H9 (cell line): ENCODE measurements around the gene CPLX4. TPM values are rescaled to one million over a fixed set of nuclear protein-coding genes. Genes with fewer than 3 reads are reported as not detected.

Source experiments
- DNase-seq: peaks from one replicate; pipeline ENCODE4 v3.0.0-alpha.2; 2017
- H2AFZ ChIP-seq: one replicate; pipeline ENCODE4 v1.6.1; 2013; ENCODE audit warnings: mild to moderate bottlenecking, low read length, control low read depth, moderate library complexity
- H2AK5ac ChIP-seq: 2 replicates; pipeline ENCODE4 v1.6.1; 2013; ENCODE audit warnings: low read length, control low read depth, mixed read lengths; ENCODE audit not compliant: insufficient read length
- H2BK120ac ChIP-seq: one replicate; pipeline ENCODE4 v1.6.1; 2013; ENCODE audit warnings: low read depth, mild to moderate bottlenecking, low read length, control low read depth, inconsistent platforms; ENCODE audit not compliant: poor library complexity, severe bottlenecking
- H2BK12ac ChIP-seq: 2 replicates; pipeline ENCODE4 v1.6.1; 2013; ENCODE audit warnings: low read length, control low read depth, mixed read lengths, low read depth; ENCODE audit not compliant: insufficient read length
- H2BK15ac ChIP-seq: 2 replicates; pipeline ENCODE4 v1.6.1; 2013; ENCODE audit warnings: low read depth, low read length, control low read depth
- H2BK20ac ChIP-seq: one replicate; pipeline ENCODE4 v1.6.1; 2013; ENCODE audit warnings: low read depth, mild to moderate bottlenecking, low read length, control low read depth, inconsistent platforms; ENCODE audit not compliant: poor library complexity, severe bottlenecking
- H2BK5ac ChIP-seq: 2 replicates; pipeline ENCODE4 v1.6.1; 2013; ENCODE audit warnings: low read length, control low read depth, mixed read lengths; ENCODE audit not compliant: insufficient read length
- H3K14ac ChIP-seq: 2 replicates; pipeline ENCODE4 v1.6.1; 2013; ENCODE audit warnings: low read length, control low read depth; ENCODE audit not compliant: insufficient read depth
- H3K18ac ChIP-seq: 2 replicates; pipeline ENCODE4 v1.6.1; 2013; ENCODE audit warnings: low read depth, mild to moderate bottlenecking, mixed read lengths, low read length, control low read depth; ENCODE audit not compliant: insufficient read length
- H3K23ac ChIP-seq: 2 replicates; pipeline ENCODE4 v1.6.1; 2013; ENCODE audit warnings: low read length, control low read depth, mixed read lengths, low read depth; ENCODE audit not compliant: insufficient read length
- H3K23me2 ChIP-seq: 2 replicates; pipeline ENCODE4 v1.6.1; 2013; ENCODE audit warnings: low read depth, mild to moderate bottlenecking, mixed read lengths, low read length, control low read depth; ENCODE audit not compliant: insufficient read length, poor library complexity, severe bottlenecking
- H3K27ac ChIP-seq: 2 replicates; pipeline ENCODE4 v1.5.1; 2013; ENCODE audit warnings: low read length, control low read depth, mixed read lengths, low read depth; ENCODE audit not compliant: insufficient read length
- H3K27me3 ChIP-seq: 2 replicates; pipeline ENCODE4 v1.6.1; 2013; ENCODE audit warnings: low read length, control low read depth, inconsistent platforms; ENCODE audit not compliant: insufficient read depth
- H3K4ac ChIP-seq: 2 replicates; pipeline ENCODE4 v1.6.1; 2013; ENCODE audit warnings: low read depth, mild to moderate bottlenecking, control low read depth, inconsistent platforms, low read length, moderate library complexity
- H3K4me1 ChIP-seq: 2 replicates; pipeline ENCODE4 v1.6.1; 2013; ENCODE audit warnings: low read length, control low read depth, inconsistent platforms; ENCODE audit not compliant: insufficient read depth
- H3K4me2 ChIP-seq: 2 replicates; pipeline ENCODE4 v1.6.1; 2013; ENCODE audit warnings: low read length, control low read depth, mixed read lengths; ENCODE audit not compliant: insufficient read length, insufficient read depth
- H3K56ac ChIP-seq: 2 replicates; pipeline ENCODE4 v1.6.1; 2013; ENCODE audit warnings: low read depth, mild to moderate bottlenecking, mixed read lengths, low read length, control low read depth; ENCODE audit not compliant: insufficient read length
- H3K79me1 ChIP-seq: 2 replicates; pipeline ENCODE4 v1.6.1; 2013; ENCODE audit warnings: low read depth, mild to moderate bottlenecking, moderate library complexity, low read length, control low read depth, inconsistent platforms; ENCODE audit not compliant: insufficient read depth, poor library complexity, severe bottlenecking
- H3K79me2 ChIP-seq: 2 replicates; pipeline ENCODE4 v1.6.1; 2013; ENCODE audit warnings: low read length, control low read depth, inconsistent platforms; ENCODE audit not compliant: insufficient read depth
- H3K9ac ChIP-seq: 2 replicates; pipeline ENCODE4 v1.6.1; 2013; ENCODE audit warnings: low read length, control low read depth, mixed read lengths; ENCODE audit not compliant: insufficient read length; ENCODE audit errors: extremely low read depth
- H3K9me3 ChIP-seq: one replicate; pipeline ENCODE4 v1.6.1; 2013; ENCODE audit warnings: low read depth, low read length, inconsistent platforms; ENCODE audit not compliant: control insufficient read depth
- H3T11ph ChIP-seq: one replicate; pipeline ENCODE4 v1.6.1; 2013; ENCODE audit warnings: mild to moderate bottlenecking, low read length, control low read depth, inconsistent platforms
- H4K20me1 ChIP-seq: one replicate; pipeline ENCODE4 v1.6.1; 2013; ENCODE audit not compliant: control insufficient read depth, insufficient read length, insufficient read depth
- H4K5ac ChIP-seq: 2 replicates; pipeline ENCODE4 v1.6.1; 2013; ENCODE audit warnings: low read depth, mild to moderate bottlenecking, mixed read lengths, low read length, control low read depth; ENCODE audit not compliant: insufficient read length
- H4K8ac ChIP-seq: replicated peaks from 2 replicates; pipeline ENCODE4 v1.6.1; 2013; ENCODE audit warnings: low read length, control low read depth, mixed read lengths, low read depth; ENCODE audit not compliant: insufficient read length
- H4K91ac ChIP-seq: 2 replicates; pipeline ENCODE4 v1.6.1; 2013; ENCODE audit warnings: low read depth, mild to moderate bottlenecking, moderate library complexity, mixed read lengths, low read length, control low read depth; ENCODE audit not compliant: insufficient read length
- H3K27ac Mint-ChIP-seq, 3 experiments: 2 replicates in 2 of 3; 3 replicates in 1 of 3; pipeline ENCODE4 v1.8.0; 2020 to 2021; ENCODE audit warnings: mixed read lengths in 3 of 3, mild to moderate bottlenecking in 1 of 3, moderate library complexity in 1 of 3
- H3K27me3 Mint-ChIP-seq: 2 replicates; pipeline ENCODE4 v1.8.0; 2021; ENCODE audit warnings: low read depth, mild to moderate bottlenecking, moderate library complexity, mixed read lengths
- H3K36me3 Mint-ChIP-seq, 3 experiments: 2 replicates in 2 of 3; 3 replicates in 1 of 3; pipeline ENCODE4 v1.8.0; 2020 to 2021; ENCODE audit warnings: low read depth in 3 of 3, mixed read lengths in 3 of 3; ENCODE audit not compliant: insufficient read depth in 1 of 3
- H3K4me1 Mint-ChIP-seq, 2 experiments: 2 replicates each; pipeline ENCODE4 v1.8.0; 2020; ENCODE audit warnings: mixed read lengths in 2 of 2
- H3K4me3 Mint-ChIP-seq, 2 experiments: 2 replicates in 1 of 2; 3 replicates in 1 of 2; pipeline ENCODE4 v1.8.0; 2020 to 2021; ENCODE audit warnings: mild to moderate bottlenecking in 2 of 2, mixed read lengths in 2 of 2, moderate library complexity in 1 of 2
- H3K9me3 Mint-ChIP-seq, 2 experiments: 2 replicates in 1 of 2; 3 replicates in 1 of 2; pipeline ENCODE4 v1.8.0; 2020; ENCODE audit warnings: mild to moderate bottlenecking in 2 of 2, mixed read lengths in 2 of 2, moderate library complexity in 1 of 2
- WGBS: extraction: QIAGEN DNeasy Blood & Tissue Kit; methylation state at CpG from one replicate; pipeline ENCODE4 v1.1.7; 2013; ENCODE audit warnings: missing lambda C conversion rate, low lambda C conversion rate, mixed read lengths; ENCODE audit not compliant: insufficient read length; ENCODE audit errors: extremely low coverage; 5-methylcytosine and 5-hydroxymethylcytosine counted together
- total RNA-seq: library from RNA; stranded (reverse); gene quantifications from 2 replicates; pipeline ENCODE4 v1.2.1, GENCODE V29; 2021
- TF ChIP-seq, protein P1 (sequence below): fragments of 200-600 bp; sonication (generic); conservative IDR thresholded peaks from 3 replicates; pipeline ENCODE4 v1.8.0; 2021; ENCODE audit warnings: antibody characterized with exemption, mild to moderate bottlenecking

The CPLX4 gene
- total RNA-seq, 1 experiment from 2014 or later, result not detected

DNA sequence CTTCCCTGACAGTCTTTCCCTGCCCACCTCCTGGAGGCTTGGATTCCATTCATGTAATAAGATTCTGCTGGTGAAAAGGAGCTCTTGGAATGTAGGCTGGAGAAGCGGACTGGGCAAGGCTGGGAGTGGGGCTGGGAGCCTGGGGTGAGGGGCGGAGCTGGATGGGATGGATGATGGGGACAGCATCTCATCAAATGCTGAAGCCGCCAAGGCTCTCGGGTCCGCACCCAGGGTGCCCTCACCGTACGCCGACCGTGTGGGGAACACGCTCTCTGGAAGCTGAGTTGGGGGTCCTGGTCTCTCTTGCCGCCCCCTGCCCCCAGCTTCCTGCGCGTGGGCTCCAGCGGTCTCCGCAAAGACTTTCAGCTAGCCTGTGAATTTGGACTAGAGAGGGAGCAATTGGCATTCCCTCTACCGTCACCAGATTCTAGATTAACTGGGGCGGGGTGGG, 54.3 kb downstream of the CPLX4 start:
- H3K4ac ChIP-seq, result no peak overlapping the region
- H2BK15ac ChIP-seq, result no peak overlapping the region
- H2BK5ac ChIP-seq, result no peak overlapping the region
- H3K23me2 ChIP-seq, result peaks cover 14% of the 10 kb centered on the region
- no peaks in the 10 kb centered on the region; a peak in 1 of 7 replicates for H3K36me3 Mint-ChIP-seq
- no peaks in the 10 kb centered on the region for H3K9me3 ChIP-seq
- H3K27ac ChIP-seq, result no peak overlapping the region
- no peaks in the 10 kb centered on the region for H3K79me1 ChIP-seq
- WGBS, result no CpG with 5 or more reads among the region's 17 CpGs
- H3K14ac ChIP-seq, result no peak overlapping the region
- no peak overlapping the region for H2AK5ac ChIP-seq
- no peak overlapping the region for H2BK120ac ChIP-seq
- DNase-seq, result peak; percentile 59
- no peak overlapping the region for H2BK20ac ChIP-seq
- no peak overlapping the region for H3K18ac ChIP-seq
- H3K27ac Mint-ChIP-seq, result no peak overlapping the region
- H2AFZ ChIP-seq, result no peak overlapping the region
- no peak overlapping the region for H4K5ac ChIP-seq
- H3T11ph ChIP-seq, result no peak overlapping the region
- peaks cover 4% of the 10 kb centered on the region; the same call in 1 of the 2 replicates for H3K4me1 ChIP-seq
- TF ChIP-seq, protein P1, sequence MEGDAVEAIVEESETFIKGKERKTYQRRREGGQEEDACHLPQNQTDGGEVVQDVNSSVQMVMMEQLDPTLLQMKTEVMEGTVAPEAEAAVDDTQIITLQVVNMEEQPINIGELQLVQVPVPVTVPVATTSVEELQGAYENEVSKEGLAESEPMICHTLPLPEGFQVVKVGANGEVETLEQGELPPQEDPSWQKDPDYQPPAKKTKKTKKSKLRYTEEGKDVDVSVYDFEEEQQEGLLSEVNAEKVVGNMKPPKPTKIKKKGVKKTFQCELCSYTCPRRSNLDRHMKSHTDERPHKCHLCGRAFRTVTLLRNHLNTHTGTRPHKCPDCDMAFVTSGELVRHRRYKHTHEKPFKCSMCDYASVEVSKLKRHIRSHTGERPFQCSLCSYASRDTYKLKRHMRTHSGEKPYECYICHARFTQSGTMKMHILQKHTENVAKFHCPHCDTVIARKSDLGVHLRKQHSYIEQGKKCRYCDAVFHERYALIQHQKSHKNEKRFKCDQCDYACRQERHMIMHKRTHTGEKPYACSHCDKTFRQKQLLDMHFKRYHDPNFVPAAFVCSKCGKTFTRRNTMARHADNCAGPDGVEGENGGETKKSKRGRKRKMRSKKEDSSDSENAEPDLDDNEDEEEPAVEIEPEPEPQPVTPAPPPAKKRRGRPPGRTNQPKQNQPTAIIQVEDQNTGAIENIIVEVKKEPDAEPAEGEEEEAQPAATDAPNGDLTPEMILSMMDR, result no peak
- no peak overlapping the region for H3K9ac ChIP-seq
- H3K23ac ChIP-seq, result no peak overlapping the region
- H3K27me3 ChIP-seq, result peaks cover 61% of the 10 kb centered on the region
- H3K4me1 Mint-ChIP-seq, result peaks cover 21 to 26% of the 10 kb centered on the region in 2 experiments
- H3K79me2 ChIP-seq, result no peaks in the 10 kb centered on the region
- peak overlapping the region; percentile 30 to 77; a peak in 3 of 5 replicates for H3K4me3 Mint-ChIP-seq
- H3K4me2 ChIP-seq, result peak overlapping the region; percentile 66
- H4K20me1 ChIP-seq, result no peaks in the 10 kb centered on the region
- H3K56ac ChIP-seq, result no peak overlapping the region
- no peak overlapping the region for H2BK12ac ChIP-seq
- peaks cover 99% of the 10 kb centered on the region for H3K27me3 Mint-ChIP-seq
- peaks cover 0 to 7% of the 10 kb centered on the region in 2 experiments; a peak in 3 of 5 replicates for H3K9me3 Mint-ChIP-seq
- H4K91ac ChIP-seq, result no peak overlapping the region
- no peak overlapping the region for H4K8ac ChIP-seq
